Astrocyte of the cerebellum (primary cell): ENCODE data around the gene MT1A.

ENCODE experiments used
- DNase-seq: peaks from one replicate; pipeline ENCODE4 v3.0.0-alpha.2; 2011; ENCODE audit warnings: low read depth
- H3K4me3 ChIP-seq: 2 replicates; pipeline ENCODE4 v1.5.1; 2011; ENCODE audit warnings: mild to moderate bottlenecking, low read depth, low read length, moderate library complexity
- in situ Hi-C: cut with HindIII; loops from 2 replicates; pipeline ENCODE4 v1.10.0; 2017; ENCODE audit warnings: low sequenced_read_pairs
- TF ChIP-seq, protein P1 (sequence below): IDR thresholded peaks from 2 replicates; pipeline ENCODE4 v1.5.1; 2012; ENCODE audit warnings: low read length, low read depth, moderate library complexity, mild to moderate bottlenecking; ENCODE audit errors: missing control alignments

Gene MT1A

DNA sequence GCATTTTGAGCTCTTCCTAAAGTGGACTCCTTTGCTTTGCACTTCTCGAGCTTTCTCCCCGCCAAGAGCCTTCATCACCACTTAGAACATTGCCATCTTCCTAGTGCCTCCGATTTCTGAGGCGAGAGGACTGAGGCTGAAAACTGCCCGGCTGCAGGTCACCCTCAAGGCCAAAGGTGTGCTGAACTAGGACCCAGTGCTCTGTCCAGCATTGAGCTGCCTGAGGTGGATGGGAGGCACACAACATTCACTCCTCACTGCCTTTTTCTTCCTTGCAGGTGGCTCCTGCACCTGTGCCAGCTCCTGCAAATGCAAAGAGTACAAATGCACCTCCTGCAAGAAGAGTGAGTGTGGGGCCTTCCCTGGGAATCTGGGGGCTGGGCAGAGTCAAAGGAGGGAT is 5.4 kb downstream of the MT1A start:
- no peak overlapping the region for H3K4me3 ChIP-seq
- in situ Hi-C loops: no loop called here
- TF ChIP-seq, protein P1, sequence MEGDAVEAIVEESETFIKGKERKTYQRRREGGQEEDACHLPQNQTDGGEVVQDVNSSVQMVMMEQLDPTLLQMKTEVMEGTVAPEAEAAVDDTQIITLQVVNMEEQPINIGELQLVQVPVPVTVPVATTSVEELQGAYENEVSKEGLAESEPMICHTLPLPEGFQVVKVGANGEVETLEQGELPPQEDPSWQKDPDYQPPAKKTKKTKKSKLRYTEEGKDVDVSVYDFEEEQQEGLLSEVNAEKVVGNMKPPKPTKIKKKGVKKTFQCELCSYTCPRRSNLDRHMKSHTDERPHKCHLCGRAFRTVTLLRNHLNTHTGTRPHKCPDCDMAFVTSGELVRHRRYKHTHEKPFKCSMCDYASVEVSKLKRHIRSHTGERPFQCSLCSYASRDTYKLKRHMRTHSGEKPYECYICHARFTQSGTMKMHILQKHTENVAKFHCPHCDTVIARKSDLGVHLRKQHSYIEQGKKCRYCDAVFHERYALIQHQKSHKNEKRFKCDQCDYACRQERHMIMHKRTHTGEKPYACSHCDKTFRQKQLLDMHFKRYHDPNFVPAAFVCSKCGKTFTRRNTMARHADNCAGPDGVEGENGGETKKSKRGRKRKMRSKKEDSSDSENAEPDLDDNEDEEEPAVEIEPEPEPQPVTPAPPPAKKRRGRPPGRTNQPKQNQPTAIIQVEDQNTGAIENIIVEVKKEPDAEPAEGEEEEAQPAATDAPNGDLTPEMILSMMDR: no peak
- DNase-seq: no peak

DNA sequence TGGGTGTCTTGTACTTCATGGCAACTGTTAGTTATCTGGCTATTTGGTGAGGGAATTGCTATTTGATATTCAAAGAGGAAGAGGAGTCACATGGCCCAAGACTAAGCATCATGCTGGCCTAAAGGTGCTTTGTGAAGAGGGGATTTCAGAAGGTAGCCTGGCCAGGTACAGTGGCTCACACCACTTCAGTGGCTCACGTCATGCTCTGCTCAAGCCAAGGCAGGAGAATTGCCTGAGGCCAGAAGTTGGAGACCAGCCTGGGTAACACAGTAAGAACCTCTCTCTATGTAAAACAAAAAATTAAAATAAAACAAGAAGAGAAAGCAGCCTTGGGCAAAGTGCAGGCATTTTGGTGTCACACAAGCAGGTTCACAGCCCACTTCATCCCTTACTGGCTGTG is 6.8 kb downstream of the MT1A start:
- TF ChIP-seq, protein P1: no peak
- DNase-seq: no peak
- in situ Hi-C loops: no loop called here
- no peak overlapping the region for H3K4me3 ChIP-seq

DNA sequence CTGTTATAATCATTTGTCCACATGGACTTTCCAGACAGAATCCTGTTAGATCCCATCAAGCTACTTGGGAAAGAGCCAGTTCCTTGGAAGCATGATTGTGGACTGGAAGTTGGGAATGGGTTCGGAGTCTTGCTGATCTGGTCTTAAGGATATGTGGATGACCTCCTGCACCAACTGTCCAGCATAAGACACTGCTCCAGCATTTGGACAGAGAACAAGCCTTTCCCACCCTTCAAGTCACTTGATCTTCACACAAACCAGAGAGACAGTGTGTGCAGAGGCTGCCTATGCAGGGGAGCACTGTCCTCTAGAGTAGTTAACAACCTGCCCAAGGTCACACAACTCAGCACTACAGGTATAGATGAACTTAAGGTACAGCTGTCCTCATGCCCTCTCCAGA is 7.4 kb downstream of the MT1A start:
- TF ChIP-seq, protein P1: no peak
- H3K4me3 ChIP-seq: no peak overlapping the region
- in situ Hi-C loops: no loop called here
- DNase-seq: no peak

DNA sequence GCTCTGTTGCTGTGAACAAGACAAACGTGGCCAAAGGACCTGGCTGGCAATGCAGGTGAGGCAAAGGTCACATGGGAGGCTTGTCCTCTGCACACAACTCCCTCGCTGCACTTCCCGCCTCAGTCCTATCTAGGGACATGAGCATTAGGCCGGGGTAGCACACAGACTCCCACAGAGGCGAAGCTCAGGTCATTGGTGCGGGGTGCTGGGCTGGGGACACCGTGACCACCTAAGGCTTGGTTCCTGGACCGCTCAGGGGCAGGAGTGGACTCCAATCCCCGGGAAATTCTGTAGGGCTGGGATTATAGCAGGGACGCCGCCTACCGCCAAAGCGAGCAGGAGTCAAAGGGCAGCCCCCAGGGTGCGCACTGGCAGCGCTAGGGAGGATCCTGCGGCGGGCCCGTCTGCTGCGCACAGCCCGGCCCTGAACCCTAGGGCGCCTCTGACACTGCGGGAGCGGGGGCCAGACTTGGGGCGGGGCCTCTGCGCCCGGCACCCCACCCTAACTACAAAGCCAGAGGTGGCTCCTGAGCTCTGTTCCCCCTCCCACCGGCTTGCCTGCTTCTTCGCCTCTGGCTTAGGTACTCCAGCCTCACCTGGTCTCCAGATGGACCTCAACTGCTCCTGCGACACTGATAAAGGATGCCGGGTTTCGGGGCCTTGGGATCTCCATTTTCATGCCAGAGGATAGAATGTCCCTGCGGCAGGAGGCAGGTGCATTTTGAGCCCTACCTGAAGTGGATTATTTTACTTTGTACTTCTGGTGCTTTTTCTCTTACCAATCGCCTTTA is 9.4 kb downstream of the MT1A start:
- TF ChIP-seq, protein P1: no peak
- in situ Hi-C loops: no loop called here
- no peak for DNase-seq
- no peak overlapping the region for H3K4me3 ChIP-seq

DNA sequence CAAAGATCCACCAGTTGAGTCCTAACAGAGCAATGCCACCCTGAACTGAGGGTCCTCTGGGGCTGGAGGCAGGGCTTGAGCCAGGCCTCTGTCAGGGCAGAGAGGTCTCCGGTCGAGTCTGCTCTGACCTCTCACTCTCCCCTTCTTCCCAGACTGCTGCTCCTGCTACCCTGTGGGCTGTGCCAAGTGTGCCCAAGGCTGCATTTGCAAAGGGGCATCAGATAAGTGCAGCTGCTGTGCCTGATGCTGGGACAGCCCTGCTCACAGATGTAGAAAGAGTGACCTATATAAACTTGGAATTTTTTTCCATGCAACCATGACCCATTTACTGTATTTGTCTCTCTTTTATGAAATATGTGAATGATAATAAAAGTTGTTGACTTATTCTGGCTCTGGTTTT is 10.8 kb downstream of the MT1A start:
- H3K4me3 ChIP-seq: no peak overlapping the region
- in situ Hi-C loops: no loop called here
- no peak for DNase-seq

DNA sequence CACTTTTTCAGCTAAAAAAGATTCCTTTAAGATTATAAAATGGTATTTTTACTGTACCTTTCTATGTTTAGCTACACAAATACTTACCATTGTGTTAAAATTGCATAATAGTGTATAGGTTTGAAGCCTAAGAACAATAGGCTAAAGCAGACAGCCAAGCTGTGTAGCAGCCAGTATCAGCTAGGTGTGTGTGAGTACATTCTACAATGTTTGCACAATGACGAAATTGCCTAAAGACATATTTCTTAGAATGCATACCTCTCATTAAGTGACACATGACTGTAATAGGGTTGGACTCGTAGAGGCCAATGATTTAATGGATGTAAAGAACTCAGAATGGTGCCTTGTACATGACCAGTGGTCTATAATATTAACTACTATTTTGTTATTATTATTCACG is 11.4 kb downstream of the MT1A start:
- TF ChIP-seq, protein P1: no peak
- no peak overlapping the region for H3K4me3 ChIP-seq
- no peak for DNase-seq
- in situ Hi-C loops: no loop called here

More for the DNA sequence above, 10.8 kb downstream of the MT1A start:
- TF ChIP-seq, protein P1: no peak
